ENCODE data around the gene IFNA7.
"Not testable (repeated sequence)": the region's sequence is repeated elsewhere in the genome, so short reads cannot be mapped to it uniquely, and the experiment has no call there.

The IFNA7 gene

GRCh38 chr9:21174671-21175070 lies 27.3 kb downstream of the IFNA7 start:
- no peak for DNase-seq

GRCh38 chr9:21172156-21172555 lies 29.8 kb downstream of the IFNA7 start:
- DNase-seq, result no peak

- DNase-seq, result no peak
Observed at GRCh38 chr9:21171351-21171750, 30.7 kb downstream of the IFNA7 start.

- DNase-seq, result not testable (repeated sequence)
Observed at GRCh38 chr9:21166560-21166959, 35.4 kb downstream of the IFNA7 start, which contains the start of gene IFNA21. TSS of gene IFNA21 (minus strand) at chr9:21166660. CDS start at chr9:21166612, 48 bp downstream.

- DNase-seq, result no peak
Observed at GRCh38 chr9:21165516-21165915, 36.5 kb downstream of the IFNA7 start.

- DNase-seq, result peak; percentile 74 to 75
Observed at GRCh38 chr9:21160178-21160577, 41.8 kb downstream of the IFNA7 start.

GRCh38 chr9:21155501-21155900 lies 46.5 kb downstream of the IFNA7 start:
- DNase-seq, result no peak

- DNase-seq, result peak; percentile 69 to 76
Observed at GRCh38 chr9:21154018-21154608, 47.9 kb downstream of the IFNA7 start.

GRCh38 chr9:21153336-21154017 lies 48.5 kb downstream of the IFNA7 start:
- peak; percentile 59 to 67 for DNase-seq

All from AML-193 (cell line).